K562 (cell line): Measurements from ENCODE around the gene SORCS1. TPM values are rescaled to one million over a fixed set of nuclear protein-coding genes. Genes with fewer than 3 reads are reported as not detected.

Experiments
- DACH1 ChIP-seq: fragments of 450-650 bp; IDR thresholded peaks from 2 replicates; pipeline ENCODE4 v1.6.1; 2018; ENCODE audit not compliant: partially characterized antibody
- KLF13 ChIP-seq: fragments of 450-650 bp; IDR thresholded peaks from 2 replicates; pipeline ENCODE4 v1.6.1; 2016; ENCODE audit warnings: missing genetic modification characterization, low read depth, mild to moderate bottlenecking, missing compliant biosample characterization, moderate library complexity, borderline replicate concordance
- MTA3 ChIP-seq: fragments of 450-650 bp; formaldehyde crosslinking; IDR thresholded peaks from 2 replicates; pipeline ENCODE4 v1.6.1; 2017; ENCODE audit warnings: mild to moderate bottlenecking, borderline replicate concordance
- MYBL2 ChIP-seq, 2 experiments: fragments of 450-650 bp in 1 of 2; sonication (generic) in 1 of 2; formaldehyde crosslinking in 1 of 2; IDR thresholded peaks; 2 replicates each; pipeline versions ENCODE4 v1.6.1 to v1.8.1; 2017 to 2022; ENCODE audit warnings: borderline replicate concordance in 1 of 2, inconsistent platforms in 1 of 2, low read depth in 1 of 2, mild to moderate bottlenecking in 1 of 2, missing genetic modification reagents in 1 of 2, moderate library complexity in 1 of 2
- POLR2AphosphoS5 ChIP-seq: IDR thresholded peaks from 2 replicates; pipeline ENCODE4 v1.6.1; 2011; ENCODE audit warnings: mild to moderate bottlenecking, low read depth, low read length, moderate library complexity; ENCODE audit not compliant: control insufficient read depth, insufficient read depth
- RBM25 ChIP-seq: fragments of 200-400 bp; formaldehyde crosslinking; IDR thresholded peaks from 2 replicates; pipeline ENCODE4 v1.6.1; 2018; ENCODE audit warnings: low read length, low read depth, moderate library complexity; ENCODE audit not compliant: severe bottlenecking
- TBP ChIP-seq: optimal IDR thresholded peaks from 2 replicates; pipeline ENCODE3; 2011; ENCODE audit warnings: low read depth, low read length, improper control_type of control experiment
- ZNF311 ChIP-seq: fragments of 250-450 bp; sonication (Bioruptor Pico); IDR thresholded peaks from 2 replicates; pipeline ENCODE4 v1.4.0; 2020; ENCODE audit warnings: mild to moderate bottlenecking, moderate library complexity
- ZNF586 ChIP-seq: fragments of 450-650 bp; formaldehyde crosslinking; conservative IDR thresholded peaks from 2 replicates; pipeline ENCODE4 v1.4.0; 2020; ENCODE audit warnings: mild to moderate bottlenecking, moderate library complexity
- polyA plus RNA-seq, 8 experiments: library from polyadenylated mRNA; depleted of rRNA in 4 of 8; stranded (reverse) in 5 of 8; unstranded in 3 of 8; fragments of >200 nt; fragmentation: Nextera tagmentation in 2 of 8; fragmentation: Illumina TruSeq in 1 of 8; extraction: Ambion mirVana in 2 of 8; extraction: Trizol in 1 of 8; gene quantifications; 2 replicates each; pipeline versions ENCODE4 v1.2.1 to v1.2.3, GENCODE V29; 2011 to 2014; ENCODE audit warnings: inconsistent platforms in 1 of 8, missing spikeins in 1 of 8
- total RNA-seq, 7 experiments: library from RNA; depleted of rRNA in 6 of 7; stranded (reverse); fragments of >200 nt in 6 of 7; fragmentation: Illumina TruSeq in 2 of 7; extraction: Trizol in 2 of 7; gene quantifications; 2 replicates each; pipeline versions ENCODE4 v1.2.1 to v1.2.3, GENCODE V29; 2011 to 2021; ENCODE audit warnings: low replicate concordance in 1 of 7
- TF ChIP-seq, protein P1 (sequence below): fragments of 450-650 bp; IDR thresholded peaks from one replicate; pipeline ENCODE4 v1.6.1; 2018; ENCODE audit warnings: mild to moderate bottlenecking, moderate library complexity; ENCODE audit not compliant: partially characterized antibody
- TF ChIP-seq, protein P2 (sequence below): fragments of 200-800 bp; sonication (Bioruptor generic); IDR thresholded peaks from 2 replicates; pipeline ENCODE4 v1.6.1; 2017; ENCODE audit warnings: missing genetic modification characterization, missing compliant biosample characterization
- TF ChIP-seq, protein P3 (sequence below): fragments of 450-650 bp; IDR thresholded peaks from 2 replicates; pipeline ENCODE4 v1.7.0; 2016; ENCODE audit warnings: borderline replicate concordance
- TF ChIP-seq, protein P4 (sequence below): fragments of 250-450 bp; sonication (Bioruptor Pico); IDR thresholded peaks from 2 replicates; pipeline ENCODE4 v1.8.0; 2021; ENCODE audit warnings: moderate library complexity, mild to moderate bottlenecking, inconsistent platforms
- TF ChIP-seq, protein P5 (sequence below): sonication (generic); IDR thresholded peaks from 2 replicates; pipeline ENCODE4 v1.6.1; 2016
- TF ChIP-seq, protein P6 (sequence below), 2 experiments: fragments of 450-650 bp; conservative IDR thresholded peaks; 2 replicates each; pipeline ENCODE4 v1.6.1; 2017; ENCODE audit warnings: mild to moderate bottlenecking in 2 of 2, moderate library complexity in 2 of 2

The SORCS1 gene
- total and polyA plus RNA-seq, 9 of the 15 experiments (the other 6 are each of a cell fraction or from before 2014, with no cell fraction given): 1.5 to 3.9 (median 2.7) TPM

DNA sequence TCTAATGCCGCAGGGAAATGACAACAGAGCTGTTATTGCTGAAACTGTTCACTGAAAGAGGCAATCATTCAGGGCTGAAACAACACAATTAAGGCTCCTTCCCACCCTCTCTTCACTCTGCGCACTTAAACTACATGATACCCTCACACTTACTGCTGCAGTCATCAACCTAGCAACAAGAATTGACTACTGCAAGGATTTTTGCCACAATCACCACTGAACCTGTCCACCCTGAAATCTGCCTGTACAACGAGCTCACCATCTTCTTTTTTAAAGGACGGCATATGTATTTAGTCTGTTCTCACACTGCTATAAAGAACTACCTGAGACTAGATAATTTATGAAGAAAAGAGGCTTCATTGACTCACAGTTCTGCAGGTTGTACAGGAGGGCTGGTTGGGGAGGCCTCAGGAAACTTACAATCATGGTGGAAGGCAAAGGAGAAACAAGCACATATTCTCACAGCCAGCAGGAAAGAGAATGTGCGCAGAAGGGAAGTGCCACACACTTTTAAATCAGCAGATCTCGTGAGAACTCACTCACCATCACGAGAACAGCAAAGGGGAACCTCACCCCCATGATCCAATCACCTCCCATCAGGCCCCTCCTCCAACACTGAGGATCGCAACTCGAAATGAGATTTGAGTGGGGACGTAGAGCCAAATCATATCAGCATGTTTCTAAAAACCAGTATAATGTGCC, 131.7 kb downstream of the SORCS1 start (continued):
- TF ChIP-seq, protein P1, sequence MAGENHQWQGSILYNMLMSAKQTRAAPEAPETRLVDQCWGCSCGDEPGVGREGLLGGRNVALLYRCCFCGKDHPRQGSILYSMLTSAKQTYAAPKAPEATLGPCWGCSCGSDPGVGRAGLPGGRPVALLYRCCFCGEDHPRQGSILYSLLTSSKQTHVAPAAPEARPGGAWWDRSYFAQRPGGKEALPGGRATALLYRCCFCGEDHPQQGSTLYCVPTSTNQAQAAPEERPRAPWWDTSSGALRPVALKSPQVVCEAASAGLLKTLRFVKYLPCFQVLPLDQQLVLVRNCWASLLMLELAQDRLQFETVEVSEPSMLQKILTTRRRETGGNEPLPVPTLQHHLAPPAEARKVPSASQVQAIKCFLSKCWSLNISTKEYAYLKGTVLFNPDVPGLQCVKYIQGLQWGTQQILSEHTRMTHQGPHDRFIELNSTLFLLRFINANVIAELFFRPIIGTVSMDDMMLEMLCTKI: no peak
- TF ChIP-seq, protein P2, sequence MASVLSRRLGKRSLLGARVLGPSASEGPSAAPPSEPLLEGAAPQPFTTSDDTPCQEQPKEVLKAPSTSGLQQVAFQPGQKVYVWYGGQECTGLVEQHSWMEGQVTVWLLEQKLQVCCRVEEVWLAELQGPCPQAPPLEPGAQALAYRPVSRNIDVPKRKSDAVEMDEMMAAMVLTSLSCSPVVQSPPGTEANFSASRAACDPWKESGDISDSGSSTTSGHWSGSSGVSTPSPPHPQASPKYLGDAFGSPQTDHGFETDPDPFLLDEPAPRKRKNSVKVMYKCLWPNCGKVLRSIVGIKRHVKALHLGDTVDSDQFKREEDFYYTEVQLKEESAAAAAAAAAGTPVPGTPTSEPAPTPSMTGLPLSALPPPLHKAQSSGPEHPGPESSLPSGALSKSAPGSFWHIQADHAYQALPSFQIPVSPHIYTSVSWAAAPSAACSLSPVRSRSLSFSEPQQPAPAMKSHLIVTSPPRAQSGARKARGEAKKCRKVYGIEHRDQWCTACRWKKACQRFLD (CRISPR knock-in tag): no peak
- TF ChIP-seq MTA3: peak; percentile 59; the same call in 1 of the 2 replicates
- no peak for TF ChIP-seq ZNF311
- TF ChIP-seq, protein P3, sequence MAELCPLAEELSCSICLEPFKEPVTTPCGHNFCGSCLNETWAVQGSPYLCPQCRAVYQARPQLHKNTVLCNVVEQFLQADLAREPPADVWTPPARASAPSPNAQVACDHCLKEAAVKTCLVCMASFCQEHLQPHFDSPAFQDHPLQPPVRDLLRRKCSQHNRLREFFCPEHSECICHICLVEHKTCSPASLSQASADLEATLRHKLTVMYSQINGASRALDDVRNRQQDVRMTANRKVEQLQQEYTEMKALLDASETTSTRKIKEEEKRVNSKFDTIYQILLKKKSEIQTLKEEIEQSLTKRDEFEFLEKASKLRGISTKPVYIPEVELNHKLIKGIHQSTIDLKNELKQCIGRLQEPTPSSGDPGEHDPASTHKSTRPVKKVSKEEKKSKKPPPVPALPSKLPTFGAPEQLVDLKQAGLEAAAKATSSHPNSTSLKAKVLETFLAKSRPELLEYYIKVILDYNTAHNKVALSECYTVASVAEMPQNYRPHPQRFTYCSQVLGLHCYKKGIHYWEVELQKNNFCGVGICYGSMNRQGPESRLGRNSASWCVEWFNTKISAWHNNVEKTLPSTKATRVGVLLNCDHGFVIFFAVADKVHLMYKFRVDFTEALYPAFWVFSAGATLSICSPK: 0 out of 2 replicates have a peak, but pooled peaks have one; percentile 37
- TF ChIP-seq RBM25: peak; percentile 15
- TF ChIP-seq, protein P4, sequence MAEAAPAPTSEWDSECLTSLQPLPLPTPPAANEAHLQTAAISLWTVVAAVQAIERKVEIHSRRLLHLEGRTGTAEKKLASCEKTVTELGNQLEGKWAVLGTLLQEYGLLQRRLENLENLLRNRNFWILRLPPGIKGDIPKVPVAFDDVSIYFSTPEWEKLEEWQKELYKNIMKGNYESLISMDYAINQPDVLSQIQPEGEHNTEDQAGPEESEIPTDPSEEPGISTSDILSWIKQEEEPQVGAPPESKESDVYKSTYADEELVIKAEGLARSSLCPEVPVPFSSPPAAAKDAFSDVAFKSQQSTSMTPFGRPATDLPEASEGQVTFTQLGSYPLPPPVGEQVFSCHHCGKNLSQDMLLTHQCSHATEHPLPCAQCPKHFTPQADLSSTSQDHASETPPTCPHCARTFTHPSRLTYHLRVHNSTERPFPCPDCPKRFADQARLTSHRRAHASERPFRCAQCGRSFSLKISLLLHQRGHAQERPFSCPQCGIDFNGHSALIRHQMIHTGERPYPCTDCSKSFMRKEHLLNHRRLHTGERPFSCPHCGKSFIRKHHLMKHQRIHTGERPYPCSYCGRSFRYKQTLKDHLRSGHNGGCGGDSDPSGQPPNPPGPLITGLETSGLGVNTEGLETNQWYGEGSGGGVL: no peak
- TF ChIP-seq TBP: peak; percentile 55
- TF ChIP-seq MYBL2 (IDR thresholded peaks at IDR 0.05; ENCODE audit: low read depth): peak; percentile 32; the same call in 1 of the 2 replicates
- no peak for TF ChIP-seq MYBL2 (CRISPR knock-in tag; IDR thresholded peaks at IDR 0.05; ENCODE audit: borderline replicate concordance)
- TF ChIP-seq, protein P5, sequence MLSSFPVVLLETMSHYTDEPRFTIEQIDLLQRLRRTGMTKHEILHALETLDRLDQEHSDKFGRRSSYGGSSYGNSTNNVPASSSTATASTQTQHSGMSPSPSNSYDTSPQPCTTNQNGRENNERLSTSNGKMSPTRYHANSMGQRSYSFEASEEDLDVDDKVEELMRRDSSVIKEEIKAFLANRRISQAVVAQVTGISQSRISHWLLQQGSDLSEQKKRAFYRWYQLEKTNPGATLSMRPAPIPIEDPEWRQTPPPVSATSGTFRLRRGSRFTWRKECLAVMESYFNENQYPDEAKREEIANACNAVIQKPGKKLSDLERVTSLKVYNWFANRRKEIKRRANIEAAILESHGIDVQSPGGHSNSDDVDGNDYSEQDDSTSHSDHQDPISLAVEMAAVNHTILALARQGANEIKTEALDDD: no peak
- no peak for TF ChIP-seq KLF13 (tag)
- 0 out of 2 replicates have a peak, but pooled peaks have one; percentile 31 for TF ChIP-seq POLR2AphosphoS5
- TF ChIP-seq DACH1: no peak
- TF ChIP-seq ZNF586: no peak
- TF ChIP-seq, protein P6, sequence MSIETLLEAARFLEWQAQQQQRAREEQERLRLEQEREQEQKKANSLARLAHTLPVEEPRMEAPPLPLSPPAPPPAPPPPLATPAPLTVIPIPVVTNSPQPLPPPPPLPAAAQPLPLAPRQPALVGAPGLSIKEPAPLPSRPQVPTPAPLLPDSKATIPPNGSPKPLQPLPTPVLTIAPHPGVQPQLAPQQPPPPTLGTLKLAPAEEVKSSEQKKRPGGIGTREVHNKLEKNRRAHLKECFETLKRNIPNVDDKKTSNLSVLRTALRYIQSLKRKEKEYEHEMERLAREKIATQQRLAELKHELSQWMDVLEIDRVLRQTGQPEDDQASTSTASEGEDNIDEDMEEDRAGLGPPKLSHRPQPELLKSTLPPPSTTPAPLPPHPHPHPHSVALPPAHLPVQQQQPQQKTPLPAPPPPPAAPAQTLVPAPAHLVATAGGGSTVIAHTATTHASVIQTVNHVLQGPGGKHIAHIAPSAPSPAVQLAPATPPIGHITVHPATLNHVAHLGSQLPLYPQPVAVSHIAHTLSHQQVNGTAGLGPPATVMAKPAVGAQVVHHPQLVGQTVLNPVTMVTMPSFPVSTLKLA (conservative IDR thresholded peaks at IDR 0.05): 0 out of 4 replicates have a peak, but pooled peaks of 1 of the 2 experiments have one; percentile 12
